Measurements from ENCODE around the gene MOB3B. TPM values are rescaled to one million over a fixed set of nuclear protein-coding genes. Genes with fewer than 3 reads are reported as not detected.

MOB3B gene
- total RNA-seq, 1 experiment from 2014 or later, result 0.19 TPM

GRCh38 chr9:27528886-27529315 lies 713 bp downstream of the MOB3B start:
- Histone ChIP-seq H3K9me3 (ENCODE audit: low read depth, low read length, poor library complexity, severe bottlenecking) (no peaks in the 10 kb centered on the region), H3K4me3 (ENCODE audit: low read depth, low read length, poor library complexity, severe bottlenecking) (peak overlapping the region; percentile 52), H3K27ac (ENCODE audit: low read depth, low read length, poor library complexity, severe bottlenecking) (no peak overlapping the region), H3K27me3 (replicated peaks; ENCODE audit: insufficient read depth, low read depth, low read length, poor library complexity) (peaks cover 7% of the 10 kb centered on the region), H3K4me1 (ENCODE audit: insufficient read depth, low read length, poor library complexity, severe bottlenecking) (peaks cover 5% of the 10 kb centered on the region), H3K36me3 (ENCODE audit: insufficient read depth, low read length, poor library complexity, severe bottlenecking) (no peaks in the 10 kb centered on the region)
- ChIA-PET CTCF (interaction anchor here (1.2 kb wide), 1 partner anchor 196 kb away, joined by 4 read pairs; no protein-coding TSS in a partner anchor), POLR2A (ENCODE audit: low non-redundant PET) (no interaction called here)
- intact Hi-C loops (cut with micrococcal nuclease; ENCODE audit: unreplicated experiment), result loop anchor here (1.0 kb wide), 1 partner anchor 197 kb away; no protein-coding TSS in a partner anchor
- BruUV-seq (replicated peaks), result no TSS peak
- TF ChIP-seq CTCF (conservative IDR thresholded peaks at IDR 0.05; ENCODE audit: low read depth, low read length) (no peak), EZH2 (IDR thresholded peaks at IDR 0.05; ENCODE audit: borderline replicate concordance, low read depth, low read length, poor library complexity, severe bottlenecking) (no peak)
- DNase-seq (ENCODE audit: low spot score), result no peak

- H3K27me3 ChIP-seq (replicated peaks; ENCODE audit: insufficient read depth, low read depth, low read length, poor library complexity), result peaks cover 7% of the 10 kb centered on the region
- BruUV-seq (replicated peaks), result no TSS peak
- ChIA-PET POLR2A (ENCODE audit: low non-redundant PET) (no interaction called here), CTCF (no interaction called here)
- DNase-seq (ENCODE audit: low spot score), result no peak
- peaks cover 5% of the 10 kb centered on the region for H3K4me1 ChIP-seq (ENCODE audit: insufficient read depth, low read length, poor library complexity, severe bottlenecking)
- intact Hi-C loops (cut with micrococcal nuclease; ENCODE audit: unreplicated experiment), result no loop called here
- peak overlapping the region; percentile 52 for H3K4me3 ChIP-seq (ENCODE audit: low read depth, low read length, poor library complexity, severe bottlenecking)
- no peak overlapping the region for H3K27ac ChIP-seq (ENCODE audit: low read depth, low read length, poor library complexity, severe bottlenecking)
- no peaks in the 10 kb centered on the region for H3K36me3 ChIP-seq (ENCODE audit: insufficient read depth, low read length, poor library complexity, severe bottlenecking)
- no peak for TF ChIP-seq EZH2 (IDR thresholded peaks at IDR 0.05; ENCODE audit: borderline replicate concordance, low read depth, low read length, poor library complexity, severe bottlenecking)
- no peak for TF ChIP-seq CTCF (conservative IDR thresholded peaks at IDR 0.05; ENCODE audit: low read depth, low read length)
- H3K9me3 ChIP-seq (ENCODE audit: low read depth, low read length, poor library complexity, severe bottlenecking), result no peaks in the 10 kb centered on the region
These were observed 1.3 kb downstream of the MOB3B start for GRCh38 chr9:27528076-27528885.

- CTCF ChIA-PET, result no interaction called here
- Histone ChIP-seq H3K27ac (ENCODE audit: low read depth, low read length, poor library complexity, severe bottlenecking) (no peak overlapping the region), H3K4me1 (ENCODE audit: insufficient read depth, low read length, poor library complexity, severe bottlenecking) (peaks cover 5% of the 10 kb centered on the region), H3K4me3 (ENCODE audit: low read depth, low read length, poor library complexity, severe bottlenecking) (no peak overlapping the region), H3K27me3 (replicated peaks; ENCODE audit: insufficient read depth, low read depth, low read length, poor library complexity) (peaks cover 7% of the 10 kb centered on the region), H3K9me3 (ENCODE audit: low read depth, low read length, poor library complexity, severe bottlenecking) (no peaks in the 10 kb centered on the region), H3K36me3 (ENCODE audit: insufficient read depth, low read length, poor library complexity, severe bottlenecking) (no peaks in the 10 kb centered on the region)
- TF ChIP-seq CTCF (conservative IDR thresholded peaks at IDR 0.05; ENCODE audit: low read depth, low read length) (no peak), EZH2 (IDR thresholded peaks at IDR 0.05; ENCODE audit: borderline replicate concordance, low read depth, low read length, poor library complexity, severe bottlenecking) (no peak)
- intact Hi-C loops (cut with micrococcal nuclease; ENCODE audit: unreplicated experiment), result no loop called here
- BruUV-seq (replicated peaks), result no TSS peak
- POLR2A ChIA-PET (ENCODE audit: low non-redundant PET), result no interaction called here
- no peak for DNase-seq (ENCODE audit: low spot score)
These were observed 1.9 kb downstream of the MOB3B start for GRCh38 chr9:27527702-27528075.
